ENCODE results near the gene TBXAS1. TPM values are rescaled to one million over a fixed set of nuclear protein-coding genes. Genes with fewer than 3 reads are reported as not detected.

TBXAS1 gene
- polyA plus RNA-seq, 2 of the 4 experiments (the other 2 are of a cell fraction): 8.8 to 11.6 TPM

GRCh38 chr7:139940866-139941265 lies 111.8 kb downstream of the TBXAS1 start:
- Histone ChIP-seq H3K4me2 (no peak overlapping the region), H3K27ac (no peak overlapping the region), H3K4me1 (peaks cover 5% of the 10 kb centered on the region; the same call in 1 of the 3 replicates), H3K9me3 (peaks cover 5% of the 10 kb centered on the region; the same call in 1 of the 3 replicates), H3K4me3 (no peak overlapping the region)
- ATAC-seq (no peak), DNase-seq (ENCODE audit: low read depth in 1 of 2, low spot score in 1 of 2) (no peak), FAIRE-seq (no peak)
- CTCF ChIA-PET: interaction anchor here (0.6 to 1.2 kb wide), 3 partner anchors 12 to 87 kb away, joined by 3 to 4 read pairs (median 4); no protein-coding TSS in a partner anchor
- no peak for TF ChIP-seq EHMT2 (IDR thresholded peaks at IDR 0.05; ENCODE audit: low read depth)
- no peak for TF ChIP-seq TFCP2L1 (CRISPR knock-in tag; IDR thresholded peaks at IDR 0.05)
- no peak for TF ChIP-seq HOXB13 (CRISPR knock-in tag; IDR thresholded peaks at IDR 0.05; ENCODE audit: low read depth)
- no peak for TF ChIP-seq SREBF2 (IDR thresholded peaks at IDR 0.05)
- no peak for TF ChIP-seq JUN (IDR thresholded peaks at IDR 0.05)
- TF ChIP-seq CBX8 (IDR thresholded peaks at IDR 0.05): no peak
- no peak for TF ChIP-seq BHLHE40 (IDR thresholded peaks at IDR 0.05; ENCODE audit: low read depth, low read length)
- no peak for TF ChIP-seq CHD2 (IDR thresholded peaks at IDR 0.05; ENCODE audit: low read length, partially characterized antibody)
- TF ChIP-seq CTCF (IDR thresholded peaks at IDR 0.05): no peak
- TF ChIP-seq FOSB (CRISPR knock-in tag; IDR thresholded peaks at IDR 0.05): no peak
- TF ChIP-seq KDM1A (IDR thresholded peaks at IDR 0.05; ENCODE audit: low read depth): no peak
- TF ChIP-seq CHD4 (IDR thresholded peaks at IDR 0.05; ENCODE audit: borderline replicate concordance): no peak
- no peak for TF ChIP-seq CEBPB (IDR thresholded peaks at IDR 0.05)
- no peak for TF ChIP-seq NR3C1 (IDR thresholded peaks at IDR 0.05)
- no peak for TF ChIP-seq KDM5A (IDR thresholded peaks at IDR 0.05)
- no peak for TF ChIP-seq JUNB (IDR thresholded peaks at IDR 0.05)
- POLR2A ChIA-PET: no interaction called here
- WGBS (ENCODE audit: missing lambda C conversion rate): 78% methylated on average over 2 of the region's 2 CpGs

GRCh38 chr7:139941421-139941820 lies 112.4 kb downstream of the TBXAS1 start:
- CTCF ChIA-PET: interaction anchor here (0.7 to 1.4 kb wide), 2 partner anchors 48 to 87 kb away, joined by 4 read pairs; no protein-coding TSS in a partner anchor

More at GRCh38 chr7:139941421-139941820, 112.4 kb downstream of the TBXAS1 start:
- Histone ChIP-seq H3K4me1 (peaks cover 5% of the 10 kb centered on the region; the same call in 1 of the 3 replicates), H3K9me3 (peaks cover 5% of the 10 kb centered on the region; the same call in 1 of the 3 replicates), H3K4me3 (no peak overlapping the region), H3K4me2 (no peak overlapping the region), H3K27ac (no peak overlapping the region)
- FAIRE-seq (no peak), ATAC-seq (no peak), DNase-seq (ENCODE audit: low read depth in 1 of 2, low spot score in 1 of 2) (no peak)
- no peak for TF ChIP-seq USF2 (IDR thresholded peaks at IDR 0.05)
- no peak for TF ChIP-seq ATOH8 (CRISPR knock-in tag; IDR thresholded peaks at IDR 0.05; ENCODE audit: low read depth)
- no peak for TF ChIP-seq ELK1 (IDR thresholded peaks at IDR 0.05; ENCODE audit: low read depth, low read length)
- TF ChIP-seq HOXB5 (CRISPR knock-in tag; IDR thresholded peaks at IDR 0.05): no peak
- no peak for TF ChIP-seq CHD2 (IDR thresholded peaks at IDR 0.05; ENCODE audit: low read length, partially characterized antibody)
- no peak for TF ChIP-seq JUN (IDR thresholded peaks at IDR 0.05)
- TF ChIP-seq SMC3 (IDR thresholded peaks at IDR 0.05): no peak
- TF ChIP-seq POLR2A (IDR thresholded peaks at IDR 0.05; ENCODE audit: low read length): no peak
- TF ChIP-seq EP300 (IDR thresholded peaks at IDR 0.05): no peak
- no peak for TF ChIP-seq EHF (CRISPR knock-in tag; IDR thresholded peaks at IDR 0.05)
- TF ChIP-seq HES2 (IDR thresholded peaks at IDR 0.05): no peak
- no peak for TF ChIP-seq HEYL (CRISPR knock-in tag; IDR thresholded peaks at IDR 0.05)
- TF ChIP-seq RAD21 (conservative IDR thresholded peaks at IDR 0.05 in 1 of 2, IDR thresholded peaks at IDR 0.05 in 1 of 2): no peak
- no peak for TF ChIP-seq RNF2 (IDR thresholded peaks at IDR 0.05; ENCODE audit: borderline replicate concordance, low read depth)
- POLR2A ChIA-PET: no interaction called here
- WGBS (ENCODE audit: missing lambda C conversion rate): 90% methylated on average over 3 of the region's 3 CpGs
